Skeletal muscle tissue (tissue), 4 donors: ENCODE measurements around the gene DMD. TPM values are rescaled to one million over a fixed set of nuclear protein-coding genes. Genes with fewer than 3 reads are reported as not detected.

ENCODE experiments used
- H3K27ac ChIP-seq: one replicate; pipeline ENCODE4 v1.7.0; 2013; ENCODE audit warnings: mild to moderate bottlenecking, low read depth, low read length, inconsistent platforms
- H3K27me3 ChIP-seq, 3 donors: one replicate each; pipeline ENCODE4 v1.7.0; 2013; ENCODE audit warnings: low read length in 3 of 3; ENCODE audit not compliant: control insufficient read depth in 3 of 3, insufficient read depth in 3 of 3
- H3K36me3 ChIP-seq, 3 donors: one replicate each; pipeline ENCODE4 v1.7.0; 2013; ENCODE audit warnings: low read length in 3 of 3; ENCODE audit not compliant: control insufficient read depth in 3 of 3, insufficient read depth in 3 of 3
- H3K4me1 ChIP-seq, 3 donors: one replicate each; pipeline ENCODE4 v1.7.0; 2013; ENCODE audit warnings: low read length in 3 of 3, mild to moderate bottlenecking in 3 of 3; ENCODE audit not compliant: control insufficient read depth in 3 of 3, insufficient read depth in 3 of 3
- H3K4me3 ChIP-seq, 3 donors: one replicate each; pipeline ENCODE4 v1.7.0; 2013; ENCODE audit warnings: low read length in 3 of 3
- H3K9ac ChIP-seq, 3 donors: one replicate each; pipeline ENCODE4 v1.7.0; 2013; ENCODE audit warnings: low read length in 3 of 3, mild to moderate bottlenecking in 3 of 3, moderate library complexity in 2 of 3, low read depth in 1 of 3
- H3K9me3 ChIP-seq, 3 donors: one replicate each; pipeline ENCODE4 v1.7.0; 2013; ENCODE audit warnings: low read length in 3 of 3; ENCODE audit not compliant: control insufficient read depth in 3 of 3
- total RNA-seq: library from RNA; depleted of rRNA; stranded (reverse); fragments of >200 nt; gene quantifications from one replicate; pipeline ENCODE4 v1.2.3, GENCODE V29; 2014
- donor health status: Osteomylitis.

Gene DMD
- total RNA-seq, 1 donor from 2014 or later: 190 TPM

DNA sequence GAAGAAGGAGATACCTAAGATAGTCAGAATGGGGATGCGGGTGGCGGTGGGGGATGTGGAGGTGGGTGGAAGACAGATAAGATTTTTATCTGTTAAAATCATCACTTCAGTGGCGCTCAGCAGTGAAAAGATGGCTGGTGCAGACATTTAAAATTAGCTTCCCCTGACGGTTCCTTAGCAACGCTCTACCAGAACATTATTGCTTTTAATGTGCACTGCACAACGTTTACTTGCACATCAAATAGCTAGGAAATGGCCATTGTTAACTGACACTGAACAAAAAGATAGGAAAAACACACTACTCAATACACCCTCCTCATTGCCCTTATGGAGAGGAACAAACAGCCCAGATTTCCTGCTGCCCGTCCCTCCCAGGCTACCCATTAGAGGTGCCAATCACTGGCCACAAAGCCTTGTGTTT lies 2078.5 kb downstream of the DMD start:
- no peaks in the 10 kb centered on the region for H3K27me3 ChIP-seq
- no peak overlapping the region for H3K27ac ChIP-seq
- H3K4me1 ChIP-seq: no peaks in the 10 kb centered on the region
- H3K9me3 ChIP-seq: no peaks in the 10 kb centered on the region
- H3K36me3 ChIP-seq: peaks cover 0 to 3% (median 0%) of the 10 kb centered on the region in 3 donors
- H3K4me3 ChIP-seq: no peak overlapping the region
- no peak overlapping the region for H3K9ac ChIP-seq

DNA sequence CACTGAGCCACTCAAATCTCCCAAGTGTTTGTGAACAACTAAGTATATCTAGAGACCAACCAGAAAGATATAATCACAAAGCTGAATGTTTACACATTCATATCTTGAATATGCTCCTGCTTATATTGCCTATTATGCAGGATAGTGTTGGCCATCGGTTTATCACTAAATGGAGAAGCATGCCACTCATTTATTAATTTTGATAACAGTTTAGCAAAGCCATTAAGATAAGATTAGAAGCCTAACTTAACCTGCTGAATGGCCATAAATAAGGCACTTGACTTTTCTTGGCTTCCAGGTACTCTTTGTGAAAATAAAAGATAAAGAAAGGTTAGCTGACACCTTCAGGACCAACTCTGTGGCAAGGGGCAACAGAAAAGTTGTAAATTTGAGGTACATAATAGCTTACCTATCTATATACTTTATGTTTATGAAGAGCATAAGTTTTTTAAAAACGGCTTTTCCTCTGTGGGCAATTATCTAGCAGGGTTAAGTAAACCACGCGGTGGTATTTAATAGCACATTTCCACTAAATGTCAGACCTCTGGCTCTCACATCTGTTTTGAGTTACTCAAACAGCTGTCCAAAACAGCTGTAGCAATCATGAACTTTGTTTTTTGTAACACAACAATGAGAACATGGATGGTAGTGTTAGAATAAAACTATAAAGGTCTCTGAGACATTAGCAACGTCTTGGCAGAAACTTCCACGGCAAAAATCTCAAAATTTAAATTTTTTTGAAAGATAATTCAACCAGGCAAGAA lies 2080.7 kb downstream of the DMD start:
- no peak overlapping the region for H3K9ac ChIP-seq
- no peaks in the 10 kb centered on the region for H3K27me3 ChIP-seq
- H3K27ac ChIP-seq: no peak overlapping the region
- H3K4me1 ChIP-seq: peaks cover 0 to 3% (median 0%) of the 10 kb centered on the region in 3 donors
- H3K36me3 ChIP-seq: peaks cover 0 to 3% (median 0%) of the 10 kb centered on the region in 3 donors
- H3K9me3 ChIP-seq: no peaks in the 10 kb centered on the region
- H3K4me3 ChIP-seq: no peak overlapping the region

DNA sequence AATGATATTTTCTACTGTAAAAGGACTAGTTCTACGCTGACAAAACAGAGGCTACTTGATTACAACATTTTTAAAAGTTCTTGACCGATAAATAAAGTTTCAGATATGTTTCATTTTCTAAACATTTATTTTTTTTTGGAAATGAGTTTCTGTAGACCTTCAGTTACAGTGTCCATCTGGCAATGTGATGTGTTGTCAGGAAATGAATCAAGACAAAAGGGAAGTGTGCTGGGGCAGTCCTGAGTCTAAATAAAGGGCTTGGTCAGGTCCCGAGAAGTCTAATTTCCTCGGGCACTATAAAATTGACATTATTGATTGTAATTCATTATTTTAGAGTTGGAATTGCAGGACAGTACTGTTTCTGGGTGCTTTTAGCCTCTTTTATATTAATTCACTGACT lies 2082.5 kb downstream of the DMD start:
- Histone ChIP-seq H3K27ac (no peak overlapping the region), H3K9ac (no peak overlapping the region), H3K9me3 (no peaks in the 10 kb centered on the region), H3K4me3 (no peak overlapping the region), H3K36me3 (peaks cover 0 to 2% (median 0%) of the 10 kb centered on the region in 3 donors), H3K27me3 (no peaks in the 10 kb centered on the region), H3K4me1 (peaks cover 0 to 7% (median 0%) of the 10 kb centered on the region in 3 donors)

DNA sequence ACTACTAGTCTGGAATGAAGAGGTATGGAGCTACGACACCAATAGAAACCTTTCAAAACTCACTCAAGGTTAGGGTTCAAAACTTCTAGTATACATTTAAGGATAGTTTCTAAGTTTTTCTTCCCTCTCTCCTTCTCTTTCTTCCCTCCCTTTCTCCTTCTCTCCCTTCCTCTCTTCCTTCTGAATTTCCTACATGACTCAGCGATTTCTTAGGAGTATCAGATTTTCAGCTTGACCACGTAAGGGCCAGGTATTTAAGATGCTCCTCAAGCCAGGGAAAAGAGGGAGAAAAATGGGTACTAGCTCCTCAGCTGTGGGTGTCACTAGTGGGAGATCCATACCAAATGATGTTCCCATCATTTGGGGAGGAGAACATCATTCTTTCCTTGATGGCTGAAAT lies 2083.6 kb downstream of the DMD start:
- Histone ChIP-seq H3K4me3 (no peak overlapping the region), H3K9me3 (no peaks in the 10 kb centered on the region), H3K36me3 (no peaks in the 10 kb centered on the region), H3K9ac (no peak overlapping the region), H3K27ac (no peak overlapping the region), H3K27me3 (no peaks in the 10 kb centered on the region), H3K4me1 (peaks cover 0 to 7% (median 0%) of the 10 kb centered on the region in 3 donors)

DNA sequence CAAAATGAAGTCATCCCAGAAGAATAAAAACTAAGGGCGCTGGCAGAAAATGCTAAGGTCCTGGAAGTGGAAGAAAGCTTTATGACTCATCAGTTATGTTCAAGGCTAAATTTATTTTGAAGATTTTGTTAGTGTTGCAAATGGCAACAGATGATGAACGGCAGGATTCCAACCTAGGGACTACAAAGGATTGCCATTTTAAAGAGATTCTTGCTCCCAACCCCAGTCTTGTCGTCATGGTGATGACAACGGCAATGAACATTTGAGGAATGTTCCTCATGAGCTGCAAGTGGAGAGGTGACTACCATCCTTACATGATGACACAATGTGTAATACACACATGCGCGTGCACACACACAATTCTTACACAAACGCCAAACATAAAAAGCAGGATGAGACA lies 2085.1 kb downstream of the DMD start:
- H3K4me1 ChIP-seq: peaks cover 0 to 7% (median 0%) of the 10 kb centered on the region in 3 donors
- H3K36me3 ChIP-seq: no peaks in the 10 kb centered on the region
- H3K9me3 ChIP-seq: no peaks in the 10 kb centered on the region
- no peak overlapping the region for H3K9ac ChIP-seq
- no peaks in the 10 kb centered on the region for H3K27me3 ChIP-seq
- no peak overlapping the region for H3K27ac ChIP-seq
- H3K4me3 ChIP-seq: no peak overlapping the region

DNA sequence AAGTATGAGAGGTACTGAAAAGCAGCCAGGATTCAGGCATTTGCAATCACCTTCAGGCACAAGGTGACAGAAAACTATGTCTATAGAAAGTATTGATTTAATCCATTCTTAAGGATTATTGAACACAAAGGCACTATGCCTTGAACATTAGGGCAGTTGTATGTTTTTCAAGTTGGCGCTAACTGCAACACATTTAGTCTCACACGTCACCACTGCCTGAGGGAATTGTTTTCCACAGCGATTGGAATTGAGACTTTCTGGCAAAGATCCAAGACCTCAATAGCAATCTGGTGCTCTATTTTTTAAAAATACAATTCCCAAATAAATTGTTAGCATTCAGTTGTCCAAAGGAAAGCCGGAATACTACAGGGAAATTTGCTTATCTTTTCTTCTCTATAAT lies 2086.8 kb downstream of the DMD start:
- peaks cover 0 to 4% (median 0%) of the 10 kb centered on the region in 3 donors for H3K36me3 ChIP-seq
- H3K9me3 ChIP-seq: no peaks in the 10 kb centered on the region
- H3K4me1 ChIP-seq: peaks cover 0 to 7% (median 0%) of the 10 kb centered on the region in 3 donors
- no peaks in the 10 kb centered on the region for H3K27me3 ChIP-seq
- no peak overlapping the region for H3K27ac ChIP-seq
- no peak overlapping the region for H3K4me3 ChIP-seq
- H3K9ac ChIP-seq: no peak overlapping the region

DNA sequence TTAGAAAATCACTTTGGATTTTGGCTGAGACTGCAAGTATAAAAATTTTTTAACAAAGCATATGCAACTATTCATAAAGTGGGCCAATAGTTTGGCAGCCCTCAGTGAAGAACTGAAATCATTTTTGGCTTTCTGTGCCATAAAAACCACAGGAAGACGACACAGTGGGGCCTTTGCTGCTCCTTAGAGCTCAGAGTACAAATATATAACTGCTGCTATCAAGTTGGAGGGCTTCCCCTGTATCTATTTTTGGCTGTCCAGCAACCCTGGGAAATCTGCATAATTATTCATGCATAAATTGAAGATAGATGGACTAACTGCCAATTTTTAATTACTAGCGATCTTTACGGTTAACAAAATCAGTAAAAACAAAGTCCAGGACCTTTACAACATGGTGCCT lies 2088.0 kb downstream of the DMD start:
- Histone ChIP-seq H3K4me1 (peaks cover 0 to 7% (median 0%) of the 10 kb centered on the region in 3 donors), H3K36me3 (peaks cover 0 to 4% (median 0%) of the 10 kb centered on the region in 3 donors), H3K9me3 (no peaks in the 10 kb centered on the region), H3K4me3 (no peak overlapping the region), H3K27me3 (no peaks in the 10 kb centered on the region), H3K9ac (no peak overlapping the region), H3K27ac (no peak overlapping the region)

DNA sequence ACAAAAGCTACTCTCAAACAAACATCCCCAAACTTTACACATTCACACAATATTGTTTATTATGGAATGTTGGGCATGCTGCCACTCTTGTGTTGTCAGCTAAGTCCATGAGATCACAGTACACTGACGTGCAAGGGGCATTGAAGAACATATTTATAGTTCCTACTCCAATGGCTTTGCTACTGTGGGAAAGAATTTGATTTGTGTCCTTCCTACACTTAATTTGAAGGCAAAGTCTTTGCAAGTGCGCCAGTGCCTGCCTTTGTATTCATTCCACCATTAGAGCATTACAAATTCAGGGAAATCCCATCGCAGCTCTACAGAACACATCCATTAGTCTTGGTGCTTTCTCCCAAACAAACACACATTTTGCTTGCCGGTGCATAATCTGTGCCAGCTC lies 2094.1 kb downstream of the DMD start:
- H3K4me3 ChIP-seq: no peak overlapping the region
- H3K9me3 ChIP-seq: no peaks in the 10 kb centered on the region
- peaks cover 0 to 4% (median 0%) of the 10 kb centered on the region in 3 donors for H3K36me3 ChIP-seq
- peaks cover 0 to 5% (median 0%) of the 10 kb centered on the region in 3 donors for H3K27me3 ChIP-seq
- no peaks in the 10 kb centered on the region for H3K4me1 ChIP-seq
- H3K27ac ChIP-seq: no peak overlapping the region
- H3K9ac ChIP-seq: no peak overlapping the region

DNA sequence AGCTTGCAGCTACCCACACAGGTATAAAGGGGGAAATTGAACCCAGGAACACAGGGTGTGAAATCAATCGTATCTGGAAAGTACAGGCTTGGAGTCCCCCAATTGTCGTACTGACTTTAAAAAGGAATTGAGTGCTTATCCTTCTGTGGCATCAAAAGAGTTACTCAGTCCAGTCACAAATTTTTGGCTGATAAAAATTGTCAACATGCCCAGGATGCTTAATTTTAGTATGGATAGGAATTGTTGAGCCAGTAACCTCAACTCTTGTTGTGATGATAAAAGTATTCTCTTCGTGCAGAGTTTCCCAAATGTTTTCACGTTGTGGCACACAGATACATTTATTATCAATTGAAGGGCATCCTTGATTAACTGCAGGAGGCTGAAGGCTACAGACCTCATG lies 2096.0 kb downstream of the DMD start:
- no peak overlapping the region for H3K9ac ChIP-seq
- H3K36me3 ChIP-seq: no peaks in the 10 kb centered on the region
- H3K4me3 ChIP-seq: no peak overlapping the region
- H3K27me3 ChIP-seq: peaks cover 0 to 5% (median 0%) of the 10 kb centered on the region in 3 donors
- no peak overlapping the region for H3K27ac ChIP-seq
- H3K9me3 ChIP-seq: no peaks in the 10 kb centered on the region
- H3K4me1 ChIP-seq: no peaks in the 10 kb centered on the region

DNA sequence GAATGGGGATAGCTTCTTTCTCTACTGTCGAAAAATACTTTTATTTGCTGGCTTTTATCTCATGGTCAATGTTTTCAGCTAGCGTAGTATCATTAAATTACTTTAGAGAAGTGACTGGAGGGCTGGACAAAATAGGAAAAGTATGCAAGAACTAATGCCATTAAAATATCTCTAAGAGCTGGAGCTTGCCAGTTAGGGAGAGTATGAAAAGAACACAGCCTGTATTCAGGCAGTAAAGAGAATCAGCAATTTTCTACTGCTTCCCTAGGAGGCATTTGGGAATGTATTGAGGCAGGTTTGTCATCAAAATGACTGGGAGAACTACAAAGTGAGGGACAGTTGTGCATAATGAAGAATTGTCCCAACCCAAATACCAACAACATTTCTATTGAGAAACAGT lies 2096.5 kb downstream of the DMD start:
- H3K9ac ChIP-seq: no peak overlapping the region
- H3K27ac ChIP-seq: no peak overlapping the region

More for the DNA sequence above, 2096.5 kb downstream of the DMD start:
- Histone ChIP-seq H3K27me3 (peaks cover 0 to 5% (median 0%) of the 10 kb centered on the region in 3 donors), H3K4me3 (no peak overlapping the region), H3K36me3 (no peaks in the 10 kb centered on the region), H3K9me3 (no peaks in the 10 kb centered on the region), H3K4me1 (no peaks in the 10 kb centered on the region)
